Keratinocyte (primary cell): Measurements from ENCODE around the gene SPRR3. TPM values are rescaled to one million over a fixed set of nuclear protein-coding genes. Genes with fewer than 3 reads are reported as not detected.

Experiments
- DNase-seq: peaks from one replicate; pipeline ENCODE4 v3.0.0-alpha.2; 2011; ENCODE audit warnings: low read depth, missing footprints, low spot score
- FAIRE-seq: peaks from 2 replicates; lab custom pipeline; 2011; peaks lifted over from hg19 to GRCh38; lab: Jason Lieb, UNC
- H2AFZ ChIP-seq: 2 replicates; pipeline ENCODE4 v1.6.0; 2012; ENCODE audit warnings: low read length, control low read depth, inconsistent platforms; ENCODE audit not compliant: control insufficient read depth
- H3K27ac ChIP-seq: 2 replicates; pipeline ENCODE4 v1.5.1; 2011; ENCODE audit warnings: low read length; ENCODE audit not compliant: control insufficient read depth, insufficient read depth
- H3K27me3 ChIP-seq: 3 replicates; pipeline ENCODE4 v1.6.0; 2011; ENCODE audit warnings: low read length; ENCODE audit not compliant: control insufficient read depth, insufficient read depth; ENCODE audit errors: extremely low read depth
- H3K36me3 ChIP-seq, 2 experiments: 2 replicates in 1 of 2; 3 replicates in 1 of 2; pipeline ENCODE4 v1.5.1; 2011; ENCODE audit warnings: low read length in 2 of 2, mild to moderate bottlenecking in 1 of 2; ENCODE audit not compliant: control insufficient read depth in 2 of 2, insufficient read depth in 2 of 2; ENCODE audit errors: extremely low read depth in 1 of 2
- H3K4me1 ChIP-seq: 3 replicates; pipeline ENCODE4 v1.5.1; 2011; ENCODE audit warnings: low read length; ENCODE audit not compliant: control insufficient read depth, insufficient read depth; ENCODE audit errors: extremely low read depth
- H3K4me2 ChIP-seq: 3 replicates; pipeline ENCODE4 v1.6.0; 2011; ENCODE audit warnings: low read depth, low read length; ENCODE audit not compliant: control insufficient read depth, insufficient read depth; ENCODE audit errors: extremely low read depth
- H3K4me3 ChIP-seq, 3 experiments: fragments of 200-600 bp in 1 of 3; sonication (generic) in 1 of 3; 2 replicates in 2 of 3; 3 replicates in 1 of 3; pipeline ENCODE4 v1.5.1; 2011 to 2016; ENCODE audit warnings: low read length in 3 of 3, mild to moderate bottlenecking in 3 of 3, control low read depth in 2 of 3, inconsistent platforms in 1 of 3, low read depth in 1 of 3, mixed read lengths in 1 of 3, mixed run types in 1 of 3, moderate library complexity in 1 of 3; ENCODE audit not compliant: control insufficient read depth in 2 of 3, insufficient read depth in 2 of 3; ENCODE audit errors: extremely low read depth in 1 of 3
- H3K79me2 ChIP-seq: 2 replicates; pipeline ENCODE4 v1.6.0; 2012; ENCODE audit warnings: low read length; ENCODE audit not compliant: control insufficient read depth, insufficient read depth
- H3K9ac ChIP-seq: 3 replicates; pipeline ENCODE4 v1.6.0; 2011; ENCODE audit warnings: low read length; ENCODE audit not compliant: control insufficient read depth, insufficient read depth; ENCODE audit errors: extremely low read depth
- H3K9me1 ChIP-seq: 3 replicates; pipeline ENCODE4 v1.6.0; 2011; ENCODE audit warnings: low read length; ENCODE audit not compliant: control insufficient read depth, insufficient read depth; ENCODE audit errors: extremely low read depth
- H3K9me3 ChIP-seq: 2 replicates; pipeline ENCODE4 v1.5.1; 2012; ENCODE audit warnings: low read depth, low read length; ENCODE audit not compliant: control insufficient read depth
- H4K20me1 ChIP-seq: 3 replicates; pipeline ENCODE4 v1.6.0; 2011; ENCODE audit warnings: low read length; ENCODE audit not compliant: control insufficient read depth, insufficient read depth; ENCODE audit errors: extremely low read depth
- EZH2 ChIP-seq: IDR thresholded peaks from one replicate; pipeline ENCODE4 v1.6.1; 2012; ENCODE audit warnings: inconsistent platforms, mild to moderate bottlenecking, low read length, moderate library complexity
- dilution Hi-C: fragments of 300-500 bp; cut with MboI; formaldehyde crosslinking; loops from one replicate; pipeline ENCODE4 v1.7.0; 2020; ENCODE audit warnings: low sequenced_read_pairs; ENCODE audit not compliant: extremely low pct_ligation_motif_present
- polyA plus RNA-seq, 5 experiments: library from polyadenylated mRNA; depleted of rRNA in 3 of 5; stranded (reverse) in 3 of 5; stranded (forward) in 1 of 5; unstranded in 1 of 5; fragments of >200 nt; gene quantifications; 1 replicate in 1 of 5; 2 replicates in 3 of 5; 3 replicates in 1 of 5; pipeline versions ENCODE4 v1.2.1 to v1.2.3, GENCODE V29; 2011 to 2012; ENCODE audit warnings: missing spikeins in 2 of 5, low read depth in 1 of 5, low replicate concordance in 1 of 5
- TF ChIP-seq, protein P1 (sequence below), 3 experiments: IDR thresholded peaks in 1 of 3; conservative IDR thresholded peaks in 1 of 3; optimal IDR thresholded peaks in 1 of 3; 2 replicates in 2 of 3; 3 replicates in 1 of 3; pipeline versions ENCODE3 to v1.5.1; 2011; ENCODE audit warnings: low read length in 3 of 3, mild to moderate bottlenecking in 3 of 3, moderate library complexity in 2 of 3, control low read depth in 1 of 3, inconsistent platforms in 1 of 3; ENCODE audit not compliant: insufficient read depth in 2 of 3; ENCODE audit errors: extremely low read depth in 1 of 3

Gene SPRR3
- polyA plus RNA-seq, 1 donor (not counting 4 experiments of a cell fraction or from before 2014, with no cell fraction given) = 2.9 TPM

DNA sequence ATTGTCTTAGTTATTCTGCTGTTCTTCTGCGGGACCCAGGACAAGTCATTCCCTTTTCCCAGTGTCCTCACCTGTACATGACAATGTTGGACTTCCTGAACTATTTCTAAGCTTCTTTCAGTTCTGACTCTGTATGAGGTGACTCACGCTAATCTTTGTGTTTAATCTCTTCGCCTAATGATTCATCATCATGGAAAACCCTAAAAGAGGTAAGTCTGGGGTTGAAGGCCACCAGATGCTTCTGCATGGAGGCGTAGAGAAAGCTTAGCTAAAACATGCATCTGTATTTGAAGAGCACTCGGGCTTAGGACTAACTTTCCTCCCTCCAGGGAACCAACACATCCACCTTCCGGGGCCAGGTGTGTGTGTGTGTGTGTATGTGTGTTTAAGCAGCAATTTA, 47.1 kb upstream of the SPRR3 start:
- FAIRE-seq (no peak), DNase-seq (peak; percentile 92)
- Histone ChIP-seq H3K4me2 (peak overlapping the region; percentile 82), H3K36me3 (no peaks in the 10 kb centered on the region), H3K9ac (peak overlapping the region; percentile 65), H3K9me1 (no peaks in the 10 kb centered on the region), H3K4me3 (peak overlapping the region in 2 of 3 experiments; percentile 52 to 63), H3K79me2 (no peaks in the 10 kb centered on the region), H4K20me1 (no peaks in the 10 kb centered on the region), H3K9me3 (no peaks in the 10 kb centered on the region), H3K4me1 (peaks cover 33% of the 10 kb centered on the region), H2AFZ (peak overlapping the region; percentile 9), H3K27ac (peak overlapping the region; percentile 89), H3K27me3 (no peaks in the 10 kb centered on the region)
- TF ChIP-seq EZH2 = no peak
- TF ChIP-seq, protein P1, sequence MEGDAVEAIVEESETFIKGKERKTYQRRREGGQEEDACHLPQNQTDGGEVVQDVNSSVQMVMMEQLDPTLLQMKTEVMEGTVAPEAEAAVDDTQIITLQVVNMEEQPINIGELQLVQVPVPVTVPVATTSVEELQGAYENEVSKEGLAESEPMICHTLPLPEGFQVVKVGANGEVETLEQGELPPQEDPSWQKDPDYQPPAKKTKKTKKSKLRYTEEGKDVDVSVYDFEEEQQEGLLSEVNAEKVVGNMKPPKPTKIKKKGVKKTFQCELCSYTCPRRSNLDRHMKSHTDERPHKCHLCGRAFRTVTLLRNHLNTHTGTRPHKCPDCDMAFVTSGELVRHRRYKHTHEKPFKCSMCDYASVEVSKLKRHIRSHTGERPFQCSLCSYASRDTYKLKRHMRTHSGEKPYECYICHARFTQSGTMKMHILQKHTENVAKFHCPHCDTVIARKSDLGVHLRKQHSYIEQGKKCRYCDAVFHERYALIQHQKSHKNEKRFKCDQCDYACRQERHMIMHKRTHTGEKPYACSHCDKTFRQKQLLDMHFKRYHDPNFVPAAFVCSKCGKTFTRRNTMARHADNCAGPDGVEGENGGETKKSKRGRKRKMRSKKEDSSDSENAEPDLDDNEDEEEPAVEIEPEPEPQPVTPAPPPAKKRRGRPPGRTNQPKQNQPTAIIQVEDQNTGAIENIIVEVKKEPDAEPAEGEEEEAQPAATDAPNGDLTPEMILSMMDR (optimal IDR thresholded peaks at IDR 0.05 in 1 of 3, IDR thresholded peaks at IDR 0.05 in 1 of 3, conservative IDR thresholded peaks at IDR 0.05 in 1 of 3; ENCODE audit: extremely low read depth in 1 of 3, insufficient read depth in 2 of 3, low read length in 3 of 3) = no peak
- dilution Hi-C loops = no loop called here

DNA sequence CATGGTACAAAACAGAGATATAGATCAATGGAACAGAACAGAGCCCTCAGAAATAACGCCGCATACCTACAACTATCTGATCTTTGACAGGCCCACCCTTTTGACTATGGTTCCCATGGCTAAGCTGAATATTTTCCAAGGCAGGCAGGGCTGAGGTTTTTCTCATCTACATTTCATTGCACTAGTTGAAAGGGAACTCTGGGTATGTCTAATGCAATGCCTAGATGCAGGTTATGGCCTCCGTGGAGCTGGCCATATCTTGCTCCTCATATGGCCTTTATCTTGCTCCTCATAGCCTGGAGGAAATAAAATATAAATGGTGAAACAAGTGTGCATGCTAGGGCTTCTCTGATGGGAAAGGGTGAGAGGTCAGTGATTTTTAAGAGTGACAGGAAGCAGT, 44.0 kb upstream of the SPRR3 start:
- DNase-seq (no peak), FAIRE-seq (no peak)
- Histone ChIP-seq H3K79me2 (no peaks in the 10 kb centered on the region), H3K4me1 (peaks cover 25% of the 10 kb centered on the region), H3K36me3 (no peaks in the 10 kb centered on the region), H3K9me1 (no peaks in the 10 kb centered on the region), H3K9me3 (no peaks in the 10 kb centered on the region), H4K20me1 (no peaks in the 10 kb centered on the region), H3K27ac (no peak overlapping the region), H3K27me3 (no peaks in the 10 kb centered on the region), H3K4me2 (no peak overlapping the region), H3K9ac (no peak overlapping the region), H2AFZ (no peak overlapping the region), H3K4me3 (no peak overlapping the region)
- TF ChIP-seq, protein P1 (optimal IDR thresholded peaks at IDR 0.05 in 1 of 3, IDR thresholded peaks at IDR 0.05 in 1 of 3, conservative IDR thresholded peaks at IDR 0.05 in 1 of 3; ENCODE audit: extremely low read depth in 1 of 3, insufficient read depth in 2 of 3, low read length in 3 of 3) = no peak
- TF ChIP-seq EZH2 = no peak
- dilution Hi-C loops = no loop called here
